ENCODE results near the gene ARHGEF4.

- no peak for TF ChIP-seq CTCF (IDR thresholded peaks at IDR 0.05; ENCODE audit: insufficient read depth, low read depth, low read length)
- no peak for TF ChIP-seq EZH2 (IDR thresholded peaks at IDR 0.05; ENCODE audit: insufficient read depth, low read length)
Measured at GRCh38 chr2:130996691-130997090, 160.0 kb downstream of the ARHGEF4 start.

Measured in astrocyte (in vitro differentiated cells and primary cell).